Right forelimb (tissue), 1 donor: ENCODE results near the gene CCNA1.

Source experiments
- DNase-seq: peaks from one replicate; pipeline ENCODE4 v3.0.0-alpha.2; 2018

CCNA1 gene

GRCh38 chr13:36432106-36432544, at the start of gene CCNA1:
CCNA1 (plus strand) TSS chr13:36432495; CDS start chr13:36433057, 562 bp downstream.
- peak; percentile 63 for DNase-seq

- DNase-seq: no peak
These were observed 46.8 kb upstream of the CCNA1 start for GRCh38 chr13:36385489-36385888.

- DNase-seq: no peak
These were observed 37.0 kb upstream of the CCNA1 start for GRCh38 chr13:36395280-36395679.

- DNase-seq: no peak
These were observed 27.1 kb upstream of the CCNA1 start for GRCh38 chr13:36405151-36405550.

GRCh38 chr13:36412736-36413135, 19.6 kb upstream of the CCNA1 start:
- no peak for DNase-seq

- DNase-seq: no peak
These were observed 19.1 kb upstream of the CCNA1 start for GRCh38 chr13:36413161-36413560.

- no peak for DNase-seq
These were observed 17.8 kb upstream of the CCNA1 start for GRCh38 chr13:36414461-36414860.

- no peak for DNase-seq
These were observed 15.0 kb upstream of the CCNA1 start for GRCh38 chr13:36417331-36417730.

GRCh38 chr13:36418022-36418805, 14.1 kb upstream of the CCNA1 start:
- no peak for DNase-seq

- DNase-seq: peak; percentile 83
These were observed 11.8 kb upstream of the CCNA1 start for GRCh38 chr13:36420437-36420891.

GRCh38 chr13:36421447-36421846, 10.8 kb upstream of the CCNA1 start:
- no peak for DNase-seq

- DNase-seq: no peak
These were observed 4.2 kb upstream of the CCNA1 start for GRCh38 chr13:36428086-36428485.

- peak; percentile 47 for DNase-seq
These were observed 1.8 kb upstream of the CCNA1 start for GRCh38 chr13:36430247-36431203.

- DNase-seq: peak; percentile 50
These were observed 840 bp upstream of the CCNA1 start for GRCh38 chr13:36431204-36432105.

- no peak for DNase-seq
These were observed 4.5 kb downstream of the CCNA1 start for GRCh38 chr13:36436811-36437210.

GRCh38 chr13:36438594-36439483, 6.5 kb downstream of the CCNA1 start:
- DNase-seq: no peak

GRCh38 chr13:36445278-36445677, 13.0 kb downstream of the CCNA1 start:
- no peak for DNase-seq

- DNase-seq: no peak
These were observed 13.6 kb downstream of the CCNA1 start for GRCh38 chr13:36445891-36446351.

- DNase-seq: no peak
These were observed 15.2 kb downstream of the CCNA1 start for GRCh38 chr13:36447501-36447900.

GRCh38 chr13:36450534-36450933, 18.2 kb downstream of the CCNA1 start:
- DNase-seq: no peak

GRCh38 chr13:36453516-36453915, 21.2 kb downstream of the CCNA1 start:
- no peak for DNase-seq
